H1 (cell line): Measurements from ENCODE around the gene IDI2. TPM values are rescaled to one million over a fixed set of nuclear protein-coding genes. Genes with fewer than 3 reads are reported as not detected.

Experiments
- BACH1 ChIP-seq: IDR thresholded peaks from 2 replicates; pipeline ENCODE4 v1.6.1; 2012; ENCODE audit warnings: low read length, improper control_type of control experiment
- BCL11A ChIP-seq, 2 experiments: IDR thresholded peaks; one replicate each; pipeline ENCODE4 v1.6.1; 2011; ENCODE audit warnings: low read depth in 2 of 2, low read length in 2 of 2, mild to moderate bottlenecking in 2 of 2
- CHD7 ChIP-seq: fragments of 300-600 bp; sonication (generic); IDR thresholded peaks from 2 replicates; pipeline ENCODE4 v1.7.1; 2012; ENCODE audit warnings: low read length, moderate library complexity, mild to moderate bottlenecking, inconsistent platforms; ENCODE audit not compliant: insufficient replicate concordance
- EGR1 ChIP-seq: IDR thresholded peaks from 2 replicates; pipeline ENCODE4 v1.6.1; 2011; ENCODE audit warnings: low read depth, low read length, borderline replicate concordance
- MAFK ChIP-seq: IDR thresholded peaks from 2 replicates; pipeline ENCODE4 v1.6.1; 2012; ENCODE audit warnings: low read depth, mild to moderate bottlenecking, improper control_type of control experiment, low read length
- PHF8 ChIP-seq: fragments of 200-600 bp; sonication (generic); conservative IDR thresholded peaks from 2 replicates; pipeline ENCODE4 v1.7.1; 2012; ENCODE audit warnings: low read depth, mild to moderate bottlenecking, inconsistent platforms, low read length, moderate library complexity
- SIX5 ChIP-seq: IDR thresholded peaks from 2 replicates; pipeline ENCODE4 v1.6.1; 2011; ENCODE audit warnings: mild to moderate bottlenecking, low read depth, low read length
- USF2 ChIP-seq: IDR thresholded peaks from 2 replicates; pipeline ENCODE4 v1.6.1; 2011; ENCODE audit warnings: low read length, improper control_type of control experiment
- polyA plus RNA-seq, 7 experiments: library from polyadenylated mRNA; depleted of rRNA in 3 of 7; stranded (reverse) in 5 of 7; unstranded in 2 of 7; fragments of >200 nt in 5 of 7; fragments of 200-250 nt in 2 of 7; gene quantifications; 1 replicate in 5 of 7; 2 replicates in 1 of 7; 4 replicates in 1 of 7; pipeline versions ENCODE4 v1.2.1 to v1.2.3, GENCODE V29; 2011 to 2013; ENCODE audit warnings: missing spikeins in 2 of 7, mixed read lengths in 2 of 7
- total RNA-seq: library from RNA; stranded (reverse); fragmentation: NEBNext Ultra II Directional; extraction: Animal tissue kit (Norgen Biotek cat#: 25700); gene quantifications from 2 replicates; pipeline ENCODE4 v1.2.1, GENCODE V29; 2021
- TF ChIP-seq, protein P1 (sequence below): IDR thresholded peaks from 2 replicates; pipeline ENCODE4 v1.6.1; 2012; ENCODE audit warnings: inconsistent platforms
- TF ChIP-seq, protein P2 (sequence below): IDR thresholded peaks from 2 replicates; pipeline ENCODE4 v1.6.1; 2011; ENCODE audit warnings: low read depth, mild to moderate bottlenecking, low read length; ENCODE audit not compliant: insufficient read depth

The IDI2 gene
- total and polyA plus RNA-seq, 2 of the 8 experiments (the other 6 are each of a cell fraction or from before 2014, with no cell fraction given) = not detected

- TF ChIP-seq CHD7 (no peak), BCL11A (IDR thresholded peaks at IDR 0.05; ENCODE audit: low read depth in 2 of 2, low read length in 2 of 2) (no peak), PHF8 (no peak), EGR1 (no peak), MAFK (no peak), SIX5 (no peak), BACH1 (no peak), USF2 (no peak)
- TF ChIP-seq, protein P1, sequence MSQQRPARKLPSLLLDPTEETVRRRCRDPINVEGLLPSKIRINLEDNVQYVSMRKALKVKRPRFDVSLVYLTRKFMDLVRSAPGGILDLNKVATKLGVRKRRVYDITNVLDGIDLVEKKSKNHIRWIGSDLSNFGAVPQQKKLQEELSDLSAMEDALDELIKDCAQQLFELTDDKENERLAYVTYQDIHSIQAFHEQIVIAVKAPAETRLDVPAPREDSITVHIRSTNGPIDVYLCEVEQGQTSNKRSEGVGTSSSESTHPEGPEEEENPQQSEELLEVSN = no peak
- TF ChIP-seq, protein P2, sequence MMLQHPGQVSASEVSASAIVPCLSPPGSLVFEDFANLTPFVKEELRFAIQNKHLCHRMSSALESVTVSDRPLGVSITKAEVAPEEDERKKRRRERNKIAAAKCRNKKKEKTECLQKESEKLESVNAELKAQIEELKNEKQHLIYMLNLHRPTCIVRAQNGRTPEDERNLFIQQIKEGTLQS = no peak
Observed at GRCh38 chr10:1029838-1030237, 4.2 kb upstream of the IDI2 start (continued).
